DMS114 treated with DMSO at 0.1 percent for 48 hours (cell line): Measurements from ENCODE around the gene LRCH3.

Experiments used
- DNase-seq: peaks from one replicate; lab custom pipeline; 2025; ENCODE audit not compliant: unreplicated experiment; lab: John Stamatoyannopoulos, UW

Gene LRCH3

GRCh38 chr3:197833930-197834715 lies 43.1 kb downstream of the LRCH3 start:
- no peak for DNase-seq

GRCh38 chr3:197835509-197835908 lies 44.5 kb downstream of the LRCH3 start:
- DNase-seq: no peak

- DNase-seq: no peak
Observed at GRCh38 chr3:197836244-197836643, 45.2 kb downstream of the LRCH3 start.

DNA sequence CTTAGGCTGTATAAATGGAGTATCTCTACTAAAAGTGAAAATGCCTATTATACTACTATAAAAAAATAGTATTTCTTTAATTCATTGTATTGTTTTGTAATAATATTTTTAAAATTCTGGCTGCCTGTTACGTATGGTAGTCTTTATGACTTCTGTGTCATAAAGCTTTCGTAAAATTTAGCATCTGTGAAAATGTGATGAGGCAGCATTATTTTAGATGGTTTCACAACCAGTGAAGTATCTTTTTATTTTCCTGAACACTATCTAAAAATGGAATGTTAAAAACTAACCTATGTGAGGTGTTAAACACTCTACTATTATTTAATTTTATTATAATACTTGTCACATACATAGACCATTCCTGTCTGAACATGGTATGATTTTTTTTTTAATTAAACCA lies 46.2 kb downstream of the LRCH3 start:
- DNase-seq: no peak

DNA sequence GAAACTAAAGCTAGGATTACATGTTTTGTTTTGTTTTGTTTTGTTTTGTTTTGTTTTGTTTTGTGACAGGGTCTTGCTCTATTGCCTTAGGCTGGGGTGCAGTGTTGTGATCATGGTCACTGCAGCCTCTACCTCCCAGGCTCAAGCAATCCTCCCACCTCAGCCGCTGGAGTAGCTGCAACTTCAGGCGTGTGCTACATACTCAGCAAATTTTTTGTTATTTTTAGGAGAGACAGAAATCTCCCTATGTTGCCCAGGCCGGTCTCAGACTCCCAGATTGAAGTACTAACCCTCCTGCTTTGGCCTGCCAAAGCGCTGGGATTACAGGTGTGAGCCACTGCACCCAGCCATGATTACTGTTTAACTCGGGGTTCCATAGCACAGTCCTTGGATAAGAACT lies 50.7 kb downstream of the LRCH3 start:
- DNase-seq: no peak

- DNase-seq: no peak
Observed at GRCh38 chr3:197846491-197846890, 55.4 kb downstream of the LRCH3 start.

GRCh38 chr3:197847866-197848401 lies 56.9 kb downstream of the LRCH3 start:
- DNase-seq: no peak

- no peak for DNase-seq
Observed at GRCh38 chr3:197854596-197855343, 63.7 kb downstream of the LRCH3 start.

- no peak for DNase-seq
Observed at GRCh38 chr3:197855571-197855970, 64.5 kb downstream of the LRCH3 start.

DNA sequence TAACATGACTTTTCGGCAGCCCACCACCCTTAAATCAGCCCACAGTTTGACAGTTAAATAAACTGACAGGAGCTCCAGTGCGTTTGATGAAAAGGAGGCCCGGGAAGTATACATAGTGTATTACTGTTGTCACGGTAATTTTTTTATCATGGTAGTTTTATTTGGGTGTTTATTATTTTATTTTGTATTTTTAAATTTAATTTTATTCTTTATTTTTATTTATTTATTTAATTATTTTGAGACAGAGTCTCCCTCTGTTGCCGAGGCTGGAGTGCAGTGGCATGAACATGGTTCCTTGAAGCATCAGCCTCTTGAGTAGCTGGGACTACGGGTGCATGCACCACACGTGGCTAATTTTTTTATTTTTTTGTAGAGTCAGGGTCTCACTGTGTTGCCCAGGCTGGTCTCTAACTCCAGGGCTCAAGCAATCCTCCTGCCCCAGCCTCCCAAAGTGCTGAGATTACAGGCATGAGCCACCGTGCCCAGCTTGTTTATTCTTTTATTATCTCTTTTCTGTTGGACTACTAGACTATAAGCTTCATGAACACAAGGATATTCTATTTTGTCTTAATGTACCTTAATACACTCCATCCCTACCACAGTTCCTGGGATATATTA lies 65.3 kb downstream of the LRCH3 start:
- no peak for DNase-seq

- no peak for DNase-seq
Observed at GRCh38 chr3:197858133-197858532, 67.1 kb downstream of the LRCH3 start.

GRCh38 chr3:197858598-197858997 lies 67.5 kb downstream of the LRCH3 start:
- no peak for DNase-seq

DNA sequence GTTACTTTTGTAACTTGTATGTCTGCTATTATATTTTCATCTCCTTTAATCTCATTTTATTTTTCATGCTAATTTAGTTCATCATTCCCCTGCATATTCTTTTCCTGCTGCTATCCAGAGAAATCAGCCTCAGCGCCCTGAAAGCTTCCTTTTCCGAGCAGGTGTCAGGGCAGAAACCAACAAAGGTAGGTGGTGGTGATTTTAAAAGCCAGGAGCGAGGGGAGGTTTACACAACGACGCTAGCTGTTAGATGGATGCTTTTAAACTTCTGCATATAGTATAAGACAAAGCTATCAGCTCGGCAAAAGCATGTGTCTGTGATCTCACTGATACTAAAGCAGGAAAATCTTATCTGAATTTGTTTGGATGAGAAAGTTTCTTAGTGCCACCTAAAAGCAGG lies 75.0 kb downstream of the LRCH3 start:
- DNase-seq: no peak

DNA sequence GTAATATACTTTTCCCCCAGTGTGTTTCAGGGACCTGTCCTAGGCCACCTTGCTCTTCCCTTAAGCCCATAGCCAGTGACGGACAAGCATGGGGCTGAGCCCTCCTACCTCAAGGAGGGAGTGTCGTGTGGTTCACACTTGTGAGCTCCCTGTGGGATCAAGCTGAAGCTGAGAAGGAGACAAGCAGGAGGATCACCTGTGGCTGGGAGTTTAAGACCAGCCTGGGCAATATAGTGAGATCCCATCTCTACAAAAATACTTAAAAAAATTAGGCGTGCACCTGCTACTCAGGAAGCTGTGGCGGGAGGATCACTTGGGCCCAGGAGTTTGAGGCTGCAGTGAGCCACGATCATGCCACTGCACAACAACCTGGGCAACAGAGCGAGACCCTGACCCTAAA lies 82.3 kb downstream of the LRCH3 start:
- DNase-seq: no peak

- DNase-seq: no peak
Observed at GRCh38 chr3:197874064-197874463, 83.0 kb downstream of the LRCH3 start.

GRCh38 chr3:197874653-197875052 lies 83.6 kb downstream of the LRCH3 start:
- no peak for DNase-seq

DNA sequence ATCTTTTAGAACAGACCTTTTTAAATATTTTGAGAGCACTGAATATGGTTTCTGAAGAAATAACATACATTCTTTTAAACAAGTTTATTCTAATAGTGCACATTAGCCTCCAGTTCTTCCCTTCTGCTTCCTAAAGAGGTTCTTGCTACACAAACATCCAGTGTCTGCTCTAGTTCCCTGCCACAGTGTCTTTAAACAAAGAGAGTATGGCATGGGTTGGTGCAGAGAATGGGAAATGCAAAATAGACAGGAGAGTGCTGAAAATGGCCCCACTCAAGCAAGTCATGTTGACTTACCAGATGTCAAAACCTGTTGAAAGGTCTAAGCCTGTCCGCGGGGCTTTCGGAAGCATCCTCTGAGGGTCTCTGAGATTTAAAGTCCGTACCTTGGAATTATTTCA lies 86.8 kb downstream of the LRCH3 start:
- no peak for DNase-seq

- DNase-seq: no peak
Observed at GRCh38 chr3:197878427-197878826, 87.4 kb downstream of the LRCH3 start.

DNA sequence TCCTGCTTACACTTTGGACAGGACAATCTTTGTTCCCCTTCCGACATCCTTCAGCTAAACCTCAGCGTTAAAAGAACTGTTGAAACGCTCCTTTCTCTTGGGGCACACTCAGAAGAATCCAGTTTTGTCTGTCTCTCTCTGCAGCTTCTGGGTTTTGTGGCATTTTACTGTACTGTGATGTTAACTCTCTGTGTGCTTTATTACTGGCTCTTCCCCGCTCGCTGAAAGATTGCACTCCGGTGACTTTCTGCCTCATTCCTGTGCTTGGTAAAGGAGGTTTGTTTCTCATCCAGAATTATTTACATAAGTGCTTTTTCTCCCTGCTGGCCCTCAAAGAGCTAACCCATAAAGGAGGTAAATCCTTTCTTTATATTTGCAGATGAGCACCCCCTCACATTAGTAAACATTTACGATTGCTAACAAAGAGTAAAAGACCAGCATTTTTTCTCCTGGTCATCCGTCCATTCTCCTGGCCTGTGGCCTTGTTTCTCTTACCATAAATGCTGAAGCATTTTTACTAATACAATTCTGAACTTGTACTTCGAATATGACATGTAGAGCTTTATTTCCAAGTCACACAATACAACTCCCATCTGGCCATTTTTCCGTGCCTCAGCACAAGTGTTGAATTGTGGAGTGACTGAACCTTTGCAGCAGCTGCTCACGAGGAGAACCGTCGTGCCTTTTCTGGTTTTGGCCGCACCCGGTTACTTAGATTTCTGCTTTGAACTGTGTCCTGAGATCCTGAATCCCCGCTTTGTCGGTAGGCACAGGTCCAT lies 89.6 kb downstream of the LRCH3 start:
- no peak for DNase-seq

DNA sequence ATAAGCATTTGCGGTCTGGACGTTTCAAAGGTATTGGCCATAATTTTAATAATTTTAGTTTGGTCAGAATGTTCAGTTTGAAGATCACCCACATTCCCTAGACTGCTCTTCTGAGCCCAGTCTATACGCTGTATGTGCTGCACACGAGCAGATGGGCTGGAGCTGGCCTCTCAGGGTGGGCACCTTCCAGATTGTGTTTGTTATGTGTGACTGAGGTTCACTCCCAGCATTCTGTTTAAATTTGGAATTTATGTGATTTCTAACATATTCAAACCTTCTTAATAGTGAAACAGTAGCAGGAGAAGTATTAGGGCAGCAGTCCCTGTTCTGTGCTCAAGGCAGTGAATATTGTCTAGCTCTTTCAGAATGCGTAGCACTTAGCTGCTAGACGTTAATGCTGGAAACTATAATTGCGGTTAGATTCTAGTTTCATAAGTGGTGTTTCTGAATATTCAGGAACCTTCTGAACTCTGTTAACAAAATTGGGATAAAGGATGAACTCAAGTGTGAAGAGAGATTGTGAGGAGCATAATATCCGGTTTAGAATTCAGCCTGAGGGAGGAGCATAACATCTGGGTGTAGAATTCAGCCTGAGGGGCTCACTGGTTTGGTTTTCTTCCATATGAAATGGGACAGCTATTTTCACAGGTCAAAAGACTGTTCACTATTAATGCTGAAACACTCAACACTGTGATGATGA lies 90.4 kb downstream of the LRCH3 start:
- DNase-seq: no peak

GRCh38 chr3:197881970-197882338 lies 90.9 kb downstream of the LRCH3 start:
- no peak for DNase-seq
